Measurements from ENCODE around the gene JMJD7.

- TF ChIP-seq CTCF (IDR thresholded peaks at IDR 0.05) (no peak), EZH2 (IDR thresholded peaks at IDR 0.05; ENCODE audit: borderline replicate concordance, insufficient read depth, low read depth, low read length, poor library complexity, severe bottlenecking) (no peak)
These were observed 21.4 kb upstream of the JMJD7 start for GRCh38 chr15:41806291-41807181.

Measured in B cell (primary cell).